B cell (primary cell): ENCODE results near the gene METTL3. TPM values are rescaled to one million over a fixed set of nuclear protein-coding genes. Genes with fewer than 3 reads are reported as not detected.
A peak's percentile ranks its signal among the peaks of the same experiment; 100 is the strongest.

Experiments
- ATAC-seq: fragments of 200-7000 bp; cut with Tn5 transposase; one replicate; pipeline ENCODE4 v1.10.0; 2021; ENCODE audit warnings: low read depth, mild to moderate bottlenecking, moderate number of reproducible peaks, moderate library complexity
- CTCF ChIA-PET: fragments of 350-600 bp; sonication (Branson Sonifier 250); formaldehyde crosslinking; loops from one replicate; lab custom pipeline; 2021; ENCODE audit warnings: antibody characterized with exemption, inconsistent platforms; lab: Charles Lee
- POLR2A ChIA-PET: fragments of 350-600 bp; sonication (Branson Sonifier 250); formaldehyde crosslinking; loops from one replicate; lab custom pipeline; 2021; ENCODE audit warnings: antibody characterized with exemption; lab: Charles Lee
- DNase-seq: peaks from one replicate; pipeline ENCODE4 v3.0.0; 2013
- H2AFZ ChIP-seq: 2 replicates; pipeline ENCODE4 v1.6.1; 2012; ENCODE audit warnings: mild to moderate bottlenecking, low read depth, low read length; ENCODE audit not compliant: insufficient read depth, poor library complexity, severe bottlenecking
- H3K27ac ChIP-seq, 2 donors: 1 replicate in 1 of 2; 2 replicates in 1 of 2; pipeline ENCODE4 v1.5.1; 2012 to 2013; ENCODE audit warnings: low read length in 2 of 2, mild to moderate bottlenecking in 2 of 2, moderate library complexity in 1 of 2
- H3K27me3 ChIP-seq, 4 experiments: fragments of 200-600 bp in 1 of 4; sonication (generic) in 1 of 4; replicated peaks in 1 of 4; 1 replicate in 2 of 4; 2 replicates in 2 of 4; pipeline versions ENCODE4 v1.6.1 to v1.7.0; 2013 to 2016; ENCODE audit warnings: low read length in 3 of 4, mild to moderate bottlenecking in 2 of 4, mixed read lengths in 1 of 4, moderate library complexity in 1 of 4; ENCODE audit not compliant: insufficient read depth in 4 of 4, control insufficient read depth in 3 of 4; ENCODE audit errors: control extremely low read depth in 1 of 4
- H3K36me3 ChIP-seq, 2 experiments: replicated peaks in 1 of 2; 1 replicate in 1 of 2; 2 replicates in 1 of 2; pipeline versions ENCODE4 v1.6.1 to v1.7.1; 2013; ENCODE audit warnings: low read length in 1 of 2; ENCODE audit not compliant: insufficient read depth in 2 of 2, control insufficient read depth in 1 of 2; ENCODE audit errors: control extremely low read depth in 1 of 2, extremely low read depth in 1 of 2
- H3K4me1 ChIP-seq, 2 donors: fragments of 200-600 bp in 1 of 2; sonication (generic) in 1 of 2; 1 replicate in 1 of 2; 2 replicates in 1 of 2; pipeline versions ENCODE4 v1.5.1 to v1.6.1; 2013 to 2017; ENCODE audit warnings: low read length in 2 of 2; ENCODE audit not compliant: control insufficient read depth in 2 of 2, insufficient read depth in 2 of 2
- H3K4me2 ChIP-seq: replicated peaks from 2 replicates; pipeline ENCODE3; 2012; ENCODE audit warnings: mild to moderate bottlenecking, low read depth, low read length; ENCODE audit not compliant: poor library complexity, severe bottlenecking
- H3K4me3 ChIP-seq, 5 experiments: fragments of 200-600 bp in 1 of 5; sonication (generic) in 1 of 5; 1 replicate in 3 of 5; 2 replicates in 2 of 5; pipeline versions ENCODE4 v1.5.1 to v1.7.0; 2011 to 2016; ENCODE audit warnings: low read length in 4 of 5, mild to moderate bottlenecking in 4 of 5, low read depth in 2 of 5, control low read depth in 1 of 5, moderate library complexity in 1 of 5; ENCODE audit not compliant: insufficient read depth in 1 of 5; ENCODE audit errors: control extremely low read depth in 1 of 5, extremely low read depth in 1 of 5
- H3K79me2 ChIP-seq: fragments of 200-600 bp; sonication (generic); one replicate; pipeline ENCODE4 v1.6.0; 2016; ENCODE audit warnings: low read length; ENCODE audit not compliant: control insufficient read depth, insufficient read depth
- H3K9ac ChIP-seq: fragments of 200-600 bp; sonication (generic); 2 replicates; pipeline ENCODE4 v1.6.1; 2017; ENCODE audit warnings: mild to moderate bottlenecking, low read length, moderate library complexity
- H3K9me3 ChIP-seq, 3 donors: one replicate each; pipeline versions ENCODE4 v1.6.1 to v1.7.1; 2013; ENCODE audit warnings: low read length in 2 of 3; ENCODE audit not compliant: control insufficient read depth in 2 of 3, insufficient read depth in 1 of 3; ENCODE audit errors: control extremely low read depth in 1 of 3
- H4K20me1 ChIP-seq: 2 replicates; pipeline ENCODE4 v1.6.0; 2012; ENCODE audit warnings: mild to moderate bottlenecking, low read length; ENCODE audit not compliant: insufficient read depth, control insufficient read depth, poor library complexity, severe bottlenecking
- H3K27ac Mint-ChIP-seq: one replicate; pipeline ENCODE4 v1.8.0; 2021; ENCODE audit warnings: mixed read lengths
- H3K27me3 Mint-ChIP-seq: one replicate; pipeline ENCODE4 v1.8.0; 2021; ENCODE audit warnings: mixed read lengths
- H3K4me1 Mint-ChIP-seq: one replicate; pipeline ENCODE4 v1.8.0; 2021; ENCODE audit warnings: mixed read lengths
- H3K4me3 Mint-ChIP-seq: one replicate; pipeline ENCODE4 v1.8.0; 2021; ENCODE audit warnings: mixed read lengths
- H3K9me3 Mint-ChIP-seq: one replicate; pipeline ENCODE4 v1.8.0; 2022; ENCODE audit warnings: mixed read lengths; ENCODE audit not compliant: insufficient read depth
- CTCF ChIP-seq: fragments of 200-600 bp; IDR thresholded peaks from one replicate; pipeline ENCODE4 v1.8.0; 2022; ENCODE audit warnings: antibody characterized with exemption, mild to moderate bottlenecking
- EZH2 ChIP-seq: IDR thresholded peaks from 2 replicates; pipeline ENCODE4 v1.6.1; 2012; ENCODE audit warnings: borderline replicate concordance, low read depth, mild to moderate bottlenecking, moderate library complexity, low read length; ENCODE audit not compliant: insufficient read depth, poor library complexity, severe bottlenecking
- WGBS: methylation state at CpG from one replicate; pipeline ENCODE4 v1.1.5; 2013; ENCODE audit warnings: missing lambda C conversion rate; ENCODE audit not compliant: insufficient coverage; 5-methylcytosine and 5-hydroxymethylcytosine counted together
- intact Hi-C: fragments of 100-400 bp; cut with micrococcal nuclease; formaldehyde crosslinking; loops from one replicate; pipeline ENCODE4 v1.10.0; 2022
- polyA plus RNA-seq: library from polyadenylated mRNA; depleted of rRNA; stranded (reverse); fragments of >200 nt; gene quantifications from 2 replicates; pipeline ENCODE4 v1.2.3, GENCODE V29; 2012
- total RNA-seq, 2 donors: library from RNA; stranded (reverse); fragments of 120-200 nt in 1 of 2; gene quantifications; 1 replicate in 1 of 2; 2 replicates in 1 of 2; pipeline versions ENCODE4 v1.2.3 to v1.2.4, GENCODE V29; 2013 to 2022

The METTL3 gene
- total and polyA plus RNA-seq, 2 donors (not counting 1 experiment from before 2014, with no cell fraction given) = 118 to 161 TPM

GRCh38 chr14:21535545-21536417 lies 24.6 kb upstream of the METTL3 start:
- Mint-ChIP-seq H3K4me1 (peaks cover 12% of the 10 kb centered on the region), H3K4me3 (no peak overlapping the region), H3K9me3 (no peaks in the 10 kb centered on the region), H3K27me3 (peaks cover 64% of the 10 kb centered on the region), H3K27ac (no peak overlapping the region)
- Histone ChIP-seq H3K79me2 (no peaks in the 10 kb centered on the region), H4K20me1 (no peaks in the 10 kb centered on the region), H3K4me3 (no peak overlapping the region), H3K9me3 (no peaks in the 10 kb centered on the region), H3K4me2 (no peak overlapping the region), H3K27ac (no peak overlapping the region), H2AFZ (peak overlapping the region; percentile 60), H3K27me3 (peaks cover 0 to 41% (median 34%) of the 10 kb centered on the region in 4 experiments), H3K9ac (peak overlapping the region; percentile 12), H3K4me1 (peaks cover 8 to 10% of the 10 kb centered on the region in 2 donors), H3K36me3 (no peaks in the 10 kb centered on the region)
- CTCF ChIA-PET = interaction anchor here (0.5 to 1.1 kb wide), 2 partner anchors 13 to 1465 kb away, joined by 3 read pairs; no protein-coding TSS in a partner anchor
- ATAC-seq (no peak), DNase-seq (no peak)
- POLR2A ChIA-PET = no interaction called here
- intact Hi-C loops = no loop called here
- TF ChIP-seq CTCF (no peak), EZH2 (no peak)
- 81% methylated on average over 4 of the region's 6 CpGs for WGBS

- CTCF ChIA-PET = no interaction called here
- Mint-ChIP-seq H3K4me3 (no peak overlapping the region), H3K4me1 (peaks cover 12% of the 10 kb centered on the region), H3K27ac (no peak overlapping the region), H3K27me3 (peaks cover 66% of the 10 kb centered on the region), H3K9me3 (no peaks in the 10 kb centered on the region)
- H3K79me2 ChIP-seq = no peaks in the 10 kb centered on the region
- H4K20me1 ChIP-seq = no peaks in the 10 kb centered on the region
- H3K4me2 ChIP-seq = no peak overlapping the region
- H3K27me3 ChIP-seq = peaks cover 0 to 40% (median 34%) of the 10 kb centered on the region in 4 experiments
- ATAC-seq (no peak), DNase-seq (no peak)
- no peak overlapping the region for H3K9ac ChIP-seq
- H2AFZ ChIP-seq = no peak overlapping the region
- POLR2A ChIA-PET = no interaction called here
- H3K4me3 ChIP-seq = no peak overlapping the region
- WGBS = 20% methylated on average over 1 of the region's 4 CpGs
- peaks cover 8 to 10% of the 10 kb centered on the region in 2 donors for H3K4me1 ChIP-seq
- H3K36me3 ChIP-seq = no peaks in the 10 kb centered on the region
- no peak for TF ChIP-seq EZH2
- TF ChIP-seq CTCF = no peak
- intact Hi-C loops = no loop called here
- H3K9me3 ChIP-seq = no peaks in the 10 kb centered on the region
- no peak overlapping the region for H3K27ac ChIP-seq
Observed at GRCh38 chr14:21534576-21534975, 23.4 kb upstream of the METTL3 start.
